OCI-LY1 (cell line): ENCODE results near the gene C17orf78.

Experiments used
- H2AFZ ChIP-seq: fragments of 200-600 bp; sonication (generic), shearing (Covaris generic); 2 replicates; pipeline ENCODE4 v1.6.0; 2014; ENCODE audit warnings: antibody characterized with exemption, mild to moderate bottlenecking, low read length
- H3F3A ChIP-seq: fragments of 200-600 bp; sonication (generic), shearing (Covaris generic); 2 replicates; pipeline ENCODE4 v1.6.0; 2014; ENCODE audit warnings: mild to moderate bottlenecking, antibody characterized with exemption, low read length, moderate library complexity; ENCODE audit not compliant: insufficient read depth
- H3K27ac ChIP-seq: fragments of 200-600 bp; sonication (generic); 2 replicates; pipeline ENCODE4 v1.5.1; 2014; ENCODE audit warnings: low read length, mixed run types, mild to moderate bottlenecking, low read depth; ENCODE audit not compliant: poor library complexity, severe bottlenecking
- H3K27me3 ChIP-seq: fragments of 200-600 bp; sonication (generic); 2 replicates; pipeline ENCODE4 v1.6.0; 2014; ENCODE audit warnings: antibody characterized with exemption, mild to moderate bottlenecking, low read length, moderate library complexity; ENCODE audit not compliant: insufficient read depth
- H3K36me3 ChIP-seq: fragments of 200-600 bp; sonication (generic); 2 replicates; pipeline ENCODE4 v1.6.1; 2014; ENCODE audit warnings: mild to moderate bottlenecking, antibody characterized with exemption, low read length, moderate library complexity, mixed read lengths; ENCODE audit not compliant: insufficient read depth
- H3K4me1 ChIP-seq: fragments of 200-600 bp; sonication (generic); 2 replicates; pipeline ENCODE4 v1.5.1; 2014; ENCODE audit warnings: mild to moderate bottlenecking, low read length, moderate library complexity; ENCODE audit not compliant: insufficient read depth, severe bottlenecking
- H3K4me2 ChIP-seq: fragments of 200-600 bp; sonication (generic), shearing (Covaris generic); 2 replicates; pipeline ENCODE4 v1.6.1; 2014; ENCODE audit warnings: low read length
- H3K4me3 ChIP-seq: fragments of 200-600 bp; sonication (generic); 2 replicates; pipeline ENCODE4 v1.5.1; 2014; ENCODE audit warnings: low read length, low read depth, mild to moderate bottlenecking, mixed read lengths; ENCODE audit not compliant: poor library complexity, severe bottlenecking
- H3K79me2 ChIP-seq: fragments of 200-600 bp; shearing (Covaris generic); 2 replicates; pipeline ENCODE4 v1.6.1; 2016; ENCODE audit warnings: mixed run types, low read length, mixed read lengths; ENCODE audit not compliant: insufficient read depth
- H3K9ac ChIP-seq: fragments of 200-600 bp; sonication (generic), shearing (Covaris generic); 2 replicates; pipeline ENCODE4 v1.6.1; 2014; ENCODE audit warnings: mild to moderate bottlenecking, low read length, mixed read lengths
- H3K9me2 ChIP-seq: fragments of 200-600 bp; sonication (generic), shearing (Covaris generic); 2 replicates; pipeline ENCODE4 v1.6.1; 2014; ENCODE audit warnings: low read depth, mild to moderate bottlenecking, low read length, mixed read lengths
- H3K9me3 ChIP-seq: fragments of 200-600 bp; shearing (Covaris generic); 2 replicates; pipeline ENCODE4 v1.6.1; 2014; ENCODE audit warnings: low read length, mixed read lengths
- H4K20me1 ChIP-seq: fragments of 200-600 bp; sonication (generic), shearing (Covaris generic); 2 replicates; pipeline ENCODE4 v1.6.0; 2016; ENCODE audit warnings: mild to moderate bottlenecking, low read length; ENCODE audit not compliant: insufficient read depth
- EZH2 ChIP-seq: fragments of 200-600 bp; sonication (generic), shearing (Covaris generic); IDR thresholded peaks from 2 replicates; pipeline ENCODE4 v1.8.0; 2017; ENCODE audit warnings: borderline replicate concordance, mixed run types, mild to moderate bottlenecking, antibody characterized with exemption, low read length, moderate library complexity, mixed read lengths
- TF ChIP-seq, protein P1 (sequence below): fragments of 200-600 bp; sonication (generic), shearing (Covaris generic); IDR thresholded peaks from 2 replicates; pipeline ENCODE4 v1.5.1; 2017; ENCODE audit warnings: mild to moderate bottlenecking, antibody characterized with exemption, low read length, moderate library complexity, mixed read lengths

C17orf78 gene

DNA sequence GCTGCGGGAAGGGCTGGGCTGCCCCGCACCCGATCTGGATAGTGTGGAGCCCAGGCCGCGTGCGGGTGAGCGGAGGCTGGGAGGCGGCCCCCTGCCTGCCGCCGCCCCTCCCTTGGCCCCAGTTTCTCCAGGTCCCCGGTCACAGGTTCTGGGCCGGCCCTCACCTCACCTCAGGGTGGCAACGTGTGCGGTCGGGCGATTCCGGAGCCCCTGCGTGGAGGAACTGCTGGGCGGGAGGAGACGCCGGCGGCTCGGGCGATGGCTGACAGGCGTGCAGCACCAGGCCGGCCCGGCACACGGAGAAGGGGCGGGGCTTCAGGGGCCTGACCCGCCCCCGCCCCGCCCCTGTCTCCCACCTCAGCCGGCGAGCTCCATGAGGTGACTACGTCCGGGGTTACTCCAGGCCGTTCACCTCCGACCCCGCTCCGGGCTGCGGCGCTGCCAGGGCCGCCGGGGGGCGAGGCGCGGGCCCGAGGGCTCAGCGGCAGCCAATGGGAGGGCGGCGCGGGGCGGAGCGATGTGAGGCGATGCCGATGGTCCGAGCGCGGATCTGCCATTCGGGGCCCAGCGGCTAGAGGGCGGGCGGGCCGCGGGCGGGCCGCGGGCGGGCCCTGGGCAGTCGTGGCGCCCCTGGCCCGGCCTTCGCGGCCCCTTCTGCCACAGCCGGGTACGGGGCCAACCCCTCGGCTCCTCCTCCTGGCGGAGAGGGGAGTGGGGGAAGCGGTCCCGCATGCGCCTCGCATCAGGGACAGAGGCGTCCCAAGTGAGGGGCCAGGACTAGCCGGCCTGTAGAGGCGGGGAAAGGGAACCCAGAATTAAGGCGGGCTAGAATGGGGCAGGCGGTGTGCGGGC is 16.7 kb upstream of the C17orf78 start:
- Histone ChIP-seq H3K4me3 (peak overlapping the region; percentile 94), H3K27me3 (no peaks in the 10 kb centered on the region), H4K20me1 (no peaks in the 10 kb centered on the region), H3K9me2 (no peaks in the 10 kb centered on the region), H3F3A (no peaks in the 10 kb centered on the region), H3K4me1 (peaks cover 25% of the 10 kb centered on the region), H3K9me3 (no peaks in the 10 kb centered on the region), H3K36me3 (peaks cover 9% of the 10 kb centered on the region), H3K9ac (peak overlapping the region; percentile 94), H2AFZ (no peak overlapping the region), H3K79me2 (peaks cover 38% of the 10 kb centered on the region), H3K4me2 (peak overlapping the region; percentile 99), H3K27ac (peak overlapping the region; percentile 63)
- TF ChIP-seq, protein P1, sequence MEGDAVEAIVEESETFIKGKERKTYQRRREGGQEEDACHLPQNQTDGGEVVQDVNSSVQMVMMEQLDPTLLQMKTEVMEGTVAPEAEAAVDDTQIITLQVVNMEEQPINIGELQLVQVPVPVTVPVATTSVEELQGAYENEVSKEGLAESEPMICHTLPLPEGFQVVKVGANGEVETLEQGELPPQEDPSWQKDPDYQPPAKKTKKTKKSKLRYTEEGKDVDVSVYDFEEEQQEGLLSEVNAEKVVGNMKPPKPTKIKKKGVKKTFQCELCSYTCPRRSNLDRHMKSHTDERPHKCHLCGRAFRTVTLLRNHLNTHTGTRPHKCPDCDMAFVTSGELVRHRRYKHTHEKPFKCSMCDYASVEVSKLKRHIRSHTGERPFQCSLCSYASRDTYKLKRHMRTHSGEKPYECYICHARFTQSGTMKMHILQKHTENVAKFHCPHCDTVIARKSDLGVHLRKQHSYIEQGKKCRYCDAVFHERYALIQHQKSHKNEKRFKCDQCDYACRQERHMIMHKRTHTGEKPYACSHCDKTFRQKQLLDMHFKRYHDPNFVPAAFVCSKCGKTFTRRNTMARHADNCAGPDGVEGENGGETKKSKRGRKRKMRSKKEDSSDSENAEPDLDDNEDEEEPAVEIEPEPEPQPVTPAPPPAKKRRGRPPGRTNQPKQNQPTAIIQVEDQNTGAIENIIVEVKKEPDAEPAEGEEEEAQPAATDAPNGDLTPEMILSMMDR: no peak
- TF ChIP-seq EZH2: no peak

DNA sequence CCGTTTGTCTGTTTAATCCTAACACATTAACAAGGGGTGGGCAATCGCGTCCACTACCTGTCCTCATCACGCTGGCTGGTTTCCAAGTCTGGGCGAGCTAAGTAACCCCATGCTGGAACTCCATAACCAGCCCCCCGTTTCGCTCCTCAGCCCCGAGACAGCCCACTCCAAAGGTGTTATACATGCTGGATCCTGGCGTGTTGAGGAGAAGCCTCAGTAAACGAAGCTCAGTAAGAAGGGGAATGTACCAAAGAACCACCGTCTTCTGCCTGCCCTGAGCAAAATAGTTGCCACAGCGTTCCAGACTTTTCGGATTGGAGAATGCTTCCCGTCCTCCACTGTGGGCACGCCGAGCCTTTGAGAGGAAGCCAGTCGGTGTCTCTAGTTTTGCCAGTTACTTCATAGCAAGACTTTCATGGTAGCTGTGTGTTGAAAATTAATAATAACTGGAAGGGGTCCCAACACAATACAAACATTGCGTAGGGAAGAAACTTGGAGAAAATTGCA is 16.1 kb upstream of the C17orf78 start:
- Histone ChIP-seq H3K36me3 (peaks cover 2% of the 10 kb centered on the region; the same call in 1 of the 2 replicates), H3K27ac (peak overlapping the region; percentile 63), H3K9me2 (no peaks in the 10 kb centered on the region), H3K4me2 (peak overlapping the region; percentile 63), H3F3A (no peaks in the 10 kb centered on the region), H3K79me2 (peaks cover 31% of the 10 kb centered on the region), H3K4me1 (peaks cover 25% of the 10 kb centered on the region), H4K20me1 (no peaks in the 10 kb centered on the region), H3K4me3 (peak overlapping the region; percentile 55), H3K9me3 (no peaks in the 10 kb centered on the region), H3K9ac (peak overlapping the region; percentile 65), H3K27me3 (no peaks in the 10 kb centered on the region), H2AFZ (no peak overlapping the region)
- no peak for TF ChIP-seq EZH2
- TF ChIP-seq, protein P1: no peak

DNA sequence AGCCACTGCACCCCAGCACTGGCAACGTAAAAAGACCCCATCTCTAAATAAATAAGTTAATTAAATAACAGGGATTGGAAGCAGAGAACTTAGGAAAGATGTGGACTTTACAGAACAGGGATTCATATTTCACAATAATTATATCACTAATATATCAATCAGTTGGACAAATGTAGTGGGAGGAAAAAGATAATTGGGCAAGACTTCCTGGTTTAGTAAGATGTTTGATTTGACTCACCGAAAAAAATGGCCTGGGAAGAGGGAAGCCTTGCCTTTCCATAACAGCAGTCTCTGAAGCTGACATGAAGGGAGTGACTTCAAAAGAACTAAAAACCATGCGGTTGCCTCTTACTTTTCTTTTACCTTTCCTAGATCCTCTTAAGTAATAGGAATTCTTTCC is 15.2 kb upstream of the C17orf78 start:
- Histone ChIP-seq H2AFZ (no peak overlapping the region), H3K27me3 (no peaks in the 10 kb centered on the region), H3K9me3 (no peaks in the 10 kb centered on the region), H3K79me2 (peaks cover 30% of the 10 kb centered on the region), H3K9me2 (no peaks in the 10 kb centered on the region), H3K4me1 (peaks cover 25% of the 10 kb centered on the region), H3F3A (no peaks in the 10 kb centered on the region), H3K36me3 (no peaks in the 10 kb centered on the region), H3K4me3 (no peak overlapping the region), H3K4me2 (no peak overlapping the region), H3K9ac (no peak overlapping the region), H4K20me1 (no peaks in the 10 kb centered on the region), H3K27ac (no peak overlapping the region)
- TF ChIP-seq EZH2: no peak
- TF ChIP-seq, protein P1: no peak
